ENCODE measurements around the gene ANKRD63.

The ANKRD63 gene

DNA sequence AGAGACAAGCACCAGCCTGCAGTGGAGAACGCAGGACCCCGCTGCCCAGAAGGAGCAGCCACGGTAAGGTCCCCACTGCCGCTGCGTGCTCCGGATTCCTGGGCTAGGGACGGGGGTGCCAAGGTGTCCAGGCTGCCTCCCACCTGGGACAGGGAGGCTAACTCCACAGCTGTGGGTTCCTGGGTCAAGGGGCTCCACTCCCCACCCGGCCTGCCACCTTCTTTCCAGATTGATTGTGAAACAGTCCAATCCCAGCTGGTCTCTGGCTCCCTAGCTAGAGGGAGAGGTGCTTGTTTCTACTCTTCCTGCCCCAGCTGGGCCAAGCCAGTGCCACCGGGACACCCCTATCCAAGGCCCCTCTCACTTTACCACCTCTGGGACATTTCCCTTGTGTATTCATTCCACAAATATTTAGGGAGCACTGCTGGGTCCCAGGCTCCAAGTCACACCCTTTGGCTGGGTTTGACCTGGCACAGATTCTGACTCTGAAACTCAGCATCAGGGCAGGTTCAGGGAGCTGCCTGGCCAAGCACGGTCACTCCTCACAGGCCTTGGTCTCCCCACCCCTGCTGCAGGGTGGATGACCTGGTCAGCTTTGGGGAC, 42.1 kb downstream of the ANKRD63 start:
- DNase-seq = no peak

- no peak for DNase-seq
These were observed 42.9 kb downstream of the ANKRD63 start for GRCh38 chr15:40239693-40240618.

DNA sequence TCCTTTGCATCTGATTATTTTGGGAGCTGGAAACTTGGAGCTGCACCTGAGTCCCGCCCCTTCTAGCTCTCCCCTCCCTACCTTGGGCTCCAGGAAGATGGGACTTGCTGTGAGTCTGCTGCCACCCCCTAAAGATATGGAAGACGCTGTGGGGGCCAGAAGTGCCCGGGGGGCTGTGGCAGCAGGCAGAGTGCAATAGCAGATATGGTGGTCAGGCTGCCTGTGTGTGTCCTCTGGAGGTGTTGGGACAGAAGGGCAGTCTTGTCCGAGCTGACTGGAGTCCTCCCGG, 43.5 kb downstream of the ANKRD63 start:
- no peak for DNase-seq

GRCh38 chr15:40238532-40239403, 44.1 kb downstream of the ANKRD63 start, which contains the start of gene PAK6:
Gene PAK6 (plus strand): TSS chr15:40239063. CDS start chr15:40264786, 25,723 bp downstream.
- DNase-seq = no peak

DNA sequence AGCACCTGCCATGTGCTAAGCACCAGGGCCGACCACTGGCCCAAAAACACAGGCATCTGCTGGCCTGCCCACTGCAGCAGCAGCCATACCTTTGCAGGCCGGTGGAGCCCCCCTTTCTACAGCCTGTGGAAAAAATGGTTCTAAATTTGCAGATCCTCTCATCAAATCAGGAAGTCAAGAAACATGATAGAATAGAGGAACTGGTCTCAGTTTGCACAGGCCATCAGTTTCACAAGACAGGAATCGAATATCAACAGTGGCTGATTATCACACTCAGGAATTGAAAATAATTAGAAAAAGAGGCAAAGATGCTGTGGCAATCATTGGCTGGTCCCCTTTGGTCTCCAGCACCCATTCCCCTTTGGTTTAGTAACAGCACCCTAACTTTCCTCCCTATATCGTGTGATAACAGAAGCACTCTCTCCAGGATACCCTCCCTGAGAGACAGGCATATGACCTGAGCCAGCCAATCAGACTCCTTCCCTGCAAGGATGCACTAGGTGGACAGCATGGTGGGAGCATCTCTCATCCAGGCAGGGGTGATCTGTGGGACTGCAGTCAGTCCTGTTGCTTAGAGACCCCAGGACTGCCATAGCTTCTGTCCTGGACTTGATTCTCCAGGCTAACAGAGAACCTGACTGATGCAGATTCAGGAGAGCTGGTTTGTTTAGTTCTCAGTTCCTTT, 47.5 kb downstream of the ANKRD63 start:
- no peak for DNase-seq

- DNase-seq = no peak
These were observed 48.1 kb downstream of the ANKRD63 start for GRCh38 chr15:40234783-40235182.

DNA sequence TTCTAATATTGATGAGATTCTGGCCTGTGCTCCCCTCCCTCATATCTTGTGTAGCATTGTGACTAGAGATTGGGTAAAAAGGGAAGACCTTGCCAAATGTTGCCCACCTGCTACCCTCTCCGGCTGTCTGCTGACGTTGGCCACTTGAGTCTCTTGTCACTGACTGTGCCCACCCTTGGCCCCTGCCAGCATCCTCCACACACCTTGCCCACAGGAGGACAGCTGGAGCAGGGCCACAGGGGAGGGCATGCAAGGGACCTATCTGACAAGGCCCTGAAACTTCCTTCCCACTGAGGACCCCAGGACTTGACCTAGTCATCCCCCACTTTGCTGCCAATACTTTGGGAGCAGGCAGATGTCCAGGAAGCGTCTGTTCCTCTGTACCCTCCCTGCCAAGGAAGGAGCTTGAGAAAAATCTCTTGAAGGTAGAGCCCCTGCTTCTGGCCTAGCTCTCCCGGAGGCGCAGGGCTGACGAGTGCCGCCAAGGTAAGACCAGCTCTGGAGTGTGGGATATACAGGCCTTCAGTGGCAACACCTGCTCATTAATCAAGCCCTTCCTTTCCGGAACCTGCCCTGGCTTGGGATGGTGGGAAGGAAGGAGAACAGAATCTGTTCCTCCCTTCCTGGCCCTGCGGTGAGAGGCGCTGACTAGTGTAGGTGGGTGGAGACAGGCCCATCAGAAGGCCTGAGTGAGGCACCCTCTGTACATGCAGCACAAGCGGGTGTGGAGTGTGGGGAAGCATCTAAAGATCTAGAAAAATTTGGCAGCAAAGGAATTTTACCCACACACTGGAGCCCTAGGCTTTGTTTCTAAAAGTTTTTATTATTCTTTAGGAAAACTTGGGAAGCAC, 48.9 kb downstream of the ANKRD63 start:
- DNase-seq = no peak

- no peak for DNase-seq
These were observed 50.2 kb downstream of the ANKRD63 start for GRCh38 chr15:40232625-40233070.

All from right forelimb (tissue), 1 donor.